ENCODE measurements around the gene ZCWPW2. TPM values are rescaled to one million over a fixed set of nuclear protein-coding genes. Genes with fewer than 3 reads are reported as not detected.

The ZCWPW2 gene
- total RNA-seq, 1 donor from 2014 or later: not detected

DNA sequence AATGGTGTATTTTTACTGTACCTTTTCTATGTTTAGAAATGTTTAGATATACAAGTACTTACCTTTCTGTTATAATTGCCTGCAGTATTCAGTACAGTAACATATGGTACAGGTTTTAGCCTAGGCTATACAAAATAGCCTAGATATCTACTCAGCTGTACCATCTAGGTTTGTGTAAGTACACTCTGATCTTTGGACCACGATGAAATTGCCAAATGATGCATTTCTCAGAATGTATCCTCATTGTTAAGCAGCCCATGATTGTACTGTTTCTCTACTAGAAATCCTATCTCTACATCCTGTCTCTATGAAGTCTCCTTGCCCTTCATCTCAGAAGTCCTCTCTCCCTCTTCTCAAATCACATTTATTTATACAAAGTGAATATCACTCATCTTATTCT, 32.8 kb upstream of the ZCWPW2 start:
- Histone ChIP-seq H3K36me3 (peaks cover 0 to 15% of the 10 kb centered on the region in 2 donors), H3K4me1 (no peaks in the 10 kb centered on the region), H3K9me3 (no peaks in the 10 kb centered on the region), H3K27me3 (no peaks in the 10 kb centered on the region), H3K4me3 (no peak overlapping the region), H3K27ac (no peak overlapping the region)
- DNase-seq (ENCODE audit: low spot score in 2 of 2): no peak
- TF ChIP-seq, protein P1, sequence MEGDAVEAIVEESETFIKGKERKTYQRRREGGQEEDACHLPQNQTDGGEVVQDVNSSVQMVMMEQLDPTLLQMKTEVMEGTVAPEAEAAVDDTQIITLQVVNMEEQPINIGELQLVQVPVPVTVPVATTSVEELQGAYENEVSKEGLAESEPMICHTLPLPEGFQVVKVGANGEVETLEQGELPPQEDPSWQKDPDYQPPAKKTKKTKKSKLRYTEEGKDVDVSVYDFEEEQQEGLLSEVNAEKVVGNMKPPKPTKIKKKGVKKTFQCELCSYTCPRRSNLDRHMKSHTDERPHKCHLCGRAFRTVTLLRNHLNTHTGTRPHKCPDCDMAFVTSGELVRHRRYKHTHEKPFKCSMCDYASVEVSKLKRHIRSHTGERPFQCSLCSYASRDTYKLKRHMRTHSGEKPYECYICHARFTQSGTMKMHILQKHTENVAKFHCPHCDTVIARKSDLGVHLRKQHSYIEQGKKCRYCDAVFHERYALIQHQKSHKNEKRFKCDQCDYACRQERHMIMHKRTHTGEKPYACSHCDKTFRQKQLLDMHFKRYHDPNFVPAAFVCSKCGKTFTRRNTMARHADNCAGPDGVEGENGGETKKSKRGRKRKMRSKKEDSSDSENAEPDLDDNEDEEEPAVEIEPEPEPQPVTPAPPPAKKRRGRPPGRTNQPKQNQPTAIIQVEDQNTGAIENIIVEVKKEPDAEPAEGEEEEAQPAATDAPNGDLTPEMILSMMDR (IDR thresholded peaks at IDR 0.05): no peak
- intact Hi-C loops (cut with DNase I): no loop called here

DNA sequence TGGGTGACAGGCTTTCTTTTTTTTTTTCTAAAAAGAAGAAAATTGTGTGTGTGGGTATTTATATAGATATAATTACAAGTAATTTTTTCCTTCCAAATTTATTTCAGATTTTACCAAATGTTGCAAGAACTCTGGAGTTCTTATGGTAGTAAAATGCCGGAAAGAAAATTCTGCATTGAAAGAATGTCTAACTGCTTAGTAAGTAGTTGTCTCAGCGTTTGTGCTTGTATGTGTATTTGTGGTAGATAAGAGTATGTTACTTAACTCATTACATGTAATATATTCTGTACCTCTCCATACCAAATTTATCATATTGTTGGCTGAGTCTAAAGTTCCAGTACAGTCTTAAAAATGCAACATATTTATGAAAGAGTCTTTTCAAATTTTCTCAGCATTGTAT, 32.3 kb upstream of the ZCWPW2 start:
- DNase-seq (ENCODE audit: low spot score in 2 of 2): no peak
- TF ChIP-seq, protein P1 (IDR thresholded peaks at IDR 0.05): no peak
- Histone ChIP-seq H3K27me3 (no peaks in the 10 kb centered on the region), H3K4me3 (no peak overlapping the region), H3K36me3 (peaks cover 0 to 15% of the 10 kb centered on the region in 2 donors), H3K4me1 (no peaks in the 10 kb centered on the region), H3K9me3 (no peaks in the 10 kb centered on the region), H3K27ac (no peak overlapping the region)
- intact Hi-C loops (cut with DNase I): no loop called here

DNA sequence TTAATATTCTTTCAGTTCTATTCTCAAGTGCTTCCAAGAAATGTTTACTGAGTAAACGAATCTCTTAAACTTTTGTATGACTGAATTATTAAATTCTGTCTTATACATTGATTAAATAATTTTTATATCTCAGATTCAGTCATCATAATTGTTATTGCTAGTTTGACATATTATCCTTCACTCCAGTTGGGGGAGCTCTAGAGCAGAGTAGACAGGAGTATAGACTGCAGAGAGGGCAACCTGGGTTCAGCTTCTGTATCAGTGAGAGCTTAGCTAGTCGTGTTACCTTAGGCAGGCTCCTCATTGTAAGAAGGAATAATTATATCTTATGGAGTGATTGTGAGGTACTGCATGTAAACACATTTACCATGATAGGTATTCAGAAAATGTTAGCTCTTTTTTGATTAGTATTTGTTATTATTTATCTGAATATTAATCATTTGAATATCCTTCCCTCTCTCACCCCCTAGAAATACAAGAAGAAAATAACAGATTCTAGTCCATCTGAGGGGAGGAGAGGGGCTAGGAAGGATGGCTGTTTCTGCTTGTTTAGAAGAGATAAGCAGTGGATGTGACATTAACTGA, 31.0 kb upstream of the ZCWPW2 start:
- Histone ChIP-seq H3K36me3 (peaks cover 0 to 15% of the 10 kb centered on the region in 2 donors), H3K9me3 (no peaks in the 10 kb centered on the region), H3K27me3 (no peaks in the 10 kb centered on the region), H3K4me1 (no peaks in the 10 kb centered on the region), H3K27ac (no peak overlapping the region), H3K4me3 (no peak overlapping the region)
- no peak for DNase-seq (ENCODE audit: low spot score in 2 of 2)
- TF ChIP-seq, protein P1 (IDR thresholded peaks at IDR 0.05): peak; percentile 20 to 60 (median 36)
- intact Hi-C loops (cut with DNase I): no loop called here

DNA sequence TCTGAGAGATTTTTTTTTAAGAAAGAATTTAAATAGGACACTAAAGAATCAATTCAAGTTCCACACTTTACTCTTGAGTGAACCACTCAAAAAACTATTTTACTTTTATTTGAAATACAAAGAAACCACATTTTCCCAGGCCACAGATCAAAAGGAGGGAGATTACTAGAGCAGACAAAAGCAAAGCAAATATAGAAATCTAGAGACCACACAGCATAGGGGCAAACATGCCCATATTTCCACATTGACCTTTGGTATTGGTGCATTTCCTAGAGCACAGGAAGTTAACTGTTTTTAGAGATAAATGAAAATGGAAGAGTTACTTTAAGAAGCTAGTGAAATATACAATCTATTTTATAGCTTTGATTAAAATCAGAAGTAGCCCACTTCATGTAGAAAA, 27.5 kb upstream of the ZCWPW2 start:
- no peak for DNase-seq (ENCODE audit: low spot score in 2 of 2)
- Histone ChIP-seq H3K27ac (no peak overlapping the region), H3K27me3 (no peaks in the 10 kb centered on the region), H3K4me1 (no peaks in the 10 kb centered on the region), H3K36me3 (peaks cover 8 to 35% of the 10 kb centered on the region in 2 donors), H3K9me3 (no peaks in the 10 kb centered on the region), H3K4me3 (no peak overlapping the region)
- TF ChIP-seq, protein P1 (IDR thresholded peaks at IDR 0.05): no peak
- intact Hi-C loops (cut with DNase I): no loop called here

DNA sequence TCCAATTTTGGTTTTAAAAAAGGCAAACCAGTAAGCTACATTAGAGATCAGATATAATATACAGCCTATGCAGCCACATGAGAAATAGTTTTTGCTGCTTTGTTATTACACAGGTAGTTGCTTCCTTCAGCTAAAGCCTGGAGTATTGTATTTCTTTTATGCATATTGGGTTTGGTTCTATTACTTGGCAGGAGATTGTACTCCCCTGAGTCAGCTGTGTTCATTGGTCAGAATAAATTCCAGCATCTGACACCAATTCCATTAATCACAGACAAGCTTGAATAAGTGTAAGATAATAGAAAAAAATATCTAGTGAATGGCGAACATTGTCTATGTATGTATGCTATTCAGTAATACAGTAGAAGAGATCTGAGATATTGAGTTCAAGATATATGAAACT, 26.1 kb upstream of the ZCWPW2 start:
- TF ChIP-seq, protein P1 (IDR thresholded peaks at IDR 0.05): no peak
- intact Hi-C loops (cut with DNase I): no loop called here
- no peak for DNase-seq (ENCODE audit: low spot score in 2 of 2)
- Histone ChIP-seq H3K9me3 (no peaks in the 10 kb centered on the region), H3K4me1 (no peaks in the 10 kb centered on the region), H3K27ac (no peak overlapping the region), H3K4me3 (no peak overlapping the region), H3K36me3 (peaks cover 8 to 35% of the 10 kb centered on the region in 2 donors), H3K27me3 (no peaks in the 10 kb centered on the region)

Data from ascending aorta (tissue), 2 donors.